Medulla oblongata (tissue), 1 donor: ENCODE data around the gene GSK3A.

ENCODE experiments used
- DNase-seq: peaks from one replicate; pipeline ENCODE4 v3.0.0-alpha.2; 2015; ENCODE audit errors: extremely low spot score

GSK3A gene

GRCh38 chr19:42226886-42227285 lies 15.5 kb downstream of the GSK3A start:
- no peak for DNase-seq

GRCh38 chr19:42225718-42226292 lies 16.6 kb downstream of the GSK3A start:
- DNase-seq = no peak

GRCh38 chr19:42224940-42225717 lies 17.3 kb downstream of the GSK3A start:
- no peak for DNase-seq

DNA sequence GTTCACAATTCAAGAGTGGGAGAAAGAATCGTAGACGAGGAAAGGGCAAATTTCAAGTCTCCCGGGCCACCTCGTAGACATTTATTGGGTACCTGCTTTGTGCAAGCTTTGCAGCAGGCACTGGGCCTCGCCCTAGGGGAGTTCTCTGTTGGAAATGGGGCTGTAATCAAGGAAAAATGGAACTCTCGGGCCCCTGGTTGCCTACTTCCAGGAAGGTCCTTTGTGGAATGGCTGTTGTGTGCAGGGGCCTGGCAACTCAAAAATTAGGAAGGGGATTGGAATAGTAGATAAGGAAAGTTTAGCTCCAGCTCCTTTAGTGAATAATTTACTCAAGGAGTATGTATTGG lies 21.7 kb downstream of the GSK3A start:
- DNase-seq = no peak

DNA sequence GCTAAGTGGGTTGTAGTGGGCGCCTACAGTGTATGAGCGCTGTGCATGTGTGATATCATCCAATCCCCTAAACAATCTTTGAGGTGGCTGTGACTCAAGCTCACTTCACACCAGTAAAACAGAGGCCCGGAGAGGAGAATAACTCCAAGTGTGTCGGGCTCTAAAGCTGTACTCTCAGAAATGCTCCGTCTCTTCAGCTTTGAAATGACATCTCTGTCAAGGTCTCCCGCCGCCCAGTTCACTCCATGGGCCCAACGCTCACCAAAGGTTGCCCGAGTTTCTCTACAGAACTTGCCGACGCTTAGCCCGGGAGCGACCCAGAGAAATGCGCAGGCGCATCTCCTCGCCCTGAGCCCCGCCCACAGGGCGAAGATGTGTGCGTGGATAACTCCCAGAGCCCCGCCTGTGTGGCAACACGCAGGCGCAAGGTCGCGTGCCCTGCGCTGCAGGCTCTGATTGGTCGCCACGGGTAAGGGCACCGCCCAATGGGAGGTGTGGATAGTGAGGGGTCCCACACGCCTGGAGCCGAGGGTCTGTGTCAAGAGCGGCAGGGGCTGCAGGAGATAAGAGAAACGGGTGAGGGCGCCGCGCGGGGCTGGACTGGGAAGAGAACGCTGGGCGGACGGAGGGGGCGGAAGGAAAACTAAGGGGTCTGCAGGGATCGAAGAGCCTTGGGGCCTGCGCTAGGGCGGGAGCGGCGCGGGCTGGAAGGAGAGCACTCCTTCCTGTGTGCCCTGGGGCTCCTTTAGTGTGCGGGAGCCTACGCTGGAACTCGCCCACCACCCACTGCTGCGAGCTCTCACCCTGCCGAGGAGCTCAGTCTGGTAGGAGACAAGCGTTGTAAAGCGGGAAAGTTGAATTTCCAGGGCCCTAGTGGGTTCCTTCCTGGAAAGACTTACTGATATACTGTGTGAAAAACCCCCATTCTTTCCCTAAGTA lies 22.3 kb downstream of the GSK3A start, which contains the start of gene ZNF526:
TSS of gene ZNF526 (plus strand) at position 501 of the 939 bp plus-strand sequence. CDS start 4,092 bp downstream, outside the sequence.
- DNase-seq = peak; percentile 99

DNA sequence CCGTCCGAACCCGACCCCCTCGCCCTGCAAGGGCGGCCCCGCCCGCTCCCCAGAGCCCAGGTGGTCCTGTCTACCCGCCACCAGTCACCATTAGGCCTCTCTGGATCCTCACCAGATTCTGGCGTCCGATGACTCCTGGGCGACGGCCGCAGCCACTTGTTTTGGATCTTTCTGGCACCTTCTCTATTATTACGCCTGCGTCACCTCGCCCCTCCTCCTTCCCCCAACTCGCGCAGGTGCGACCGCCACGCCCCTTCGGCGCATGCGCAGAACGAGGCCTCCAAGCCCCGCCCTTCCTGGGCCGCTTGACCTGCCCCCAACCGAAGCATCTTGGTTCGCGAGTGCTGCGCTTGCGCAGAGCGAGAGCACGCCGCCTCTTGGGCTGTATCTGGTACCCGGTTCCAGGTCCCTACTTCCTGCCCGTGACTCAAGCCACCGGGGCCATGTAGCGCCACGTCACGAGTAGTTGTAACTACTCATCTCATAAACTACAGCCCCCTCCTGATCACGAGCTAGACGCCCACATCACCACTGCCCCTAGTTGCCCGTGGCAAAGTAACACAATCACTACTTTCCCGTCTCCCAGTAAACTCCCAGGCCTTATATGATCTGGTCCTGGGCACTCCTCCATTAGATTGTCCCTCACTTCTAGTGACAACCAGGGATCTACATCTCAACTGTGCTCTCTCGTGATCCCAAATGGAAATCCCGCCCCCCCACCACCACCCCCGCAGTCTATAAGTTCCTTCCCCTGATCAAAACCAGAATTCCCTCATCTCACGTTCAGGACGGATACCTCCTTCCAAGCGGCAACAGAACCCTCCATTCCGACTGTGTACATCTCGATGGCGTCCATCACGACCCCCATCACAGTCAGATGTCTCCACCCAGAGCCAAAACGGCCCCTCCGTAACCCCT lies 24.6 kb downstream of the GSK3A start, which contains the start of gene DEDD2:
TSS of gene DEDD2 (minus strand) at position 158 of the 918 bp plus-strand sequence. CDS start 670 bp downstream, outside the sequence.
- peak; percentile 96 for DNase-seq

DNA sequence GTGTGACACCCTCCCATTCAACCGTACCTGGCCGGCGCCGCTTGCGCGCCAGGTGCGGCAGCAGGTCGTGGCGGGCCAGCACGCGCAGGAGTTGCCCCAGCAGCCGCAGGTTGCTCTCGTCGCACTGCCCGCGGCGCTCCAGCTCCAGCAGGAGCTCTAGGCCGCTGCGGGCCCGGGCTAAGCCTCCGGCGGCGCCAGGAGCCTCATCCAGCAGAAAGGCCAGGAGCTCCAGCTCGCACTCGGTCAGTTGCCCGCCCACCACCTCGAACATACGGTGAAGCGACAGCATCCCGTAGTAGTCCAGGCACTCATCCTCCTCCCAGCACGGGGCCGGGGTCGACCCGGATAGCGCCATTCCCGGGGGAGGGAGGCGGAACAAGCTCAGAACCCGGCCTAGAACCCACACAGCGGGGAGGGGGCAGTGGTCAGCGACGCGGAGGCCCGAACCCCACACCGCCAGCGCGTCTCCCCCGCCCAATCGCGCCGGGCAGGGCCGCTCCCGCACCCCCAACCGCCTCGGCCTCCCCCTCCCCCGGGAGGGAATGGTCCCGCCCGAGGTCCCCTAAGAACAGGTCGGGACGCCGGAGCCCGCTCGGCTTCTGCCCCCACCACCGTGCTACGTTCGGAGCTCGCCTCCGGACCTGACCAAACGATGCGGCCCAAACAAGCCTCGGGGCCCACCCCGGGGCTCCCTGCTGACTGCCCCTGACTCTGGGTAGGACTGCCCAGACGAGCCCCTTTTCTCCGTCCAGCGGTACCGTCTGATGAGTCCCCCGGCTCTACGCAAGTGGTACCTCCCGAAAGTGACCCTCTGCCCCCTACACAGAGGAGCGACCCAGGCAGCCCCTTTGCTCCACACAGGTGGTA lies 25.5 kb downstream of the GSK3A start:
- DNase-seq = peak; percentile 35

DNA sequence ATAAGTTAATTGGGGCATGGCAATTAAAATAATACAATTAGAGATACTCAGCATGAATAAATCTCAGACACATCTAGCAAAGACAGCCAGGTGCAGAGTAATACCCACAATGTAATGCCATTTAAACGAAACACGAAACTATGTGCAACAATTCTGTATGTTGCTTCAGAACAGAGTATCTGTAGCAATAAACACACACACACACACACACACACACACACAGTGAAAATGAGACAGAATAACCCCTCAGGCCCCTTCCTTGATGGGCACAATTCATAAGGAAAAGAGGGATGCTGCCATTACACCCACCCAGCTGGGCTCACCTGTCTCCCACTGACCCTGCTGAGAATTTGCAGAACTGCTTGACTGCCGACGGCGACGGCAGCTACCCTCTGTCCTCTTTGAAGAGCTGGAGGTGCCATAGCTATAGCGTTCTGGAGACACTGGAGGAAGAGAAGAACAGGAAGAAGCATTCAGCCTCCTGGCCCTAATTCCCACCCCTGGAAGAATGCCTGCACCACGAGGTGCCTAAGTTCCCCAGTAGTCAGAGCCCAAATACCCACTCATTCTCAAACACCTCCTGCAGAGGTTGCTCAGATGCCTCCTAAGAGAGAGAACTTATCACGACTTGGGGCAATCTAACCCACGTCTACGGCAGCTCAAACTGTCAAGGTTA lies 27.5 kb downstream of the GSK3A start:
- no peak for DNase-seq

- DNase-seq = no peak
Measured at GRCh38 chr19:42212886-42213285, 29.5 kb downstream of the GSK3A start.

- DNase-seq = no peak
Measured at GRCh38 chr19:42208612-42209011, 33.8 kb downstream of the GSK3A start.

DNA sequence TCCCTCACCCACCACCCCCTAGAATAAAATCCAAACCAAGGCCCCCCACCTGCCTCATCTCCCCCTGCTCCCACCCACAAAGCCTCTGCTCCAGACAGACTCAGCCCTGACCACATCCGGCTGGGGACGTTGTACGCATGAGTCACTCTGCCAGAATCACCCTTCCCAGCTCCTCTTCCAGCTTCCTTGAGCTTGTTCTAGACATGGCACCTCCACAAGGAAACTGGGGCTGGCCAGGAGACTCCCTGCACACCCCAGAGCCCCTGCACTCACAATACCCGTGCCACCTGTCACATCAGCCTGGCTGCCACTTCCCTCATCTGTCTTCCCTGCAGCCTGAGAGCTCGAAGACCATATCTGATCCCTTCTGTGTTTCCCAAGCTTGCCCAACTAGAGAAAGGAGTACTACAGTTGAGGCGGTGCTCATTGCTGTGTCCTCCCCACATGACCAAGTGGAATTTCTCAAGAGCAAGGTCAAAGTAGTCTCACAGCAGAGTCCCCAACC lies 34.6 kb downstream of the GSK3A start:
- DNase-seq = no peak

GRCh38 chr19:42206871-42207755 lies 35.3 kb downstream of the GSK3A start:
- no peak for DNase-seq

DNA sequence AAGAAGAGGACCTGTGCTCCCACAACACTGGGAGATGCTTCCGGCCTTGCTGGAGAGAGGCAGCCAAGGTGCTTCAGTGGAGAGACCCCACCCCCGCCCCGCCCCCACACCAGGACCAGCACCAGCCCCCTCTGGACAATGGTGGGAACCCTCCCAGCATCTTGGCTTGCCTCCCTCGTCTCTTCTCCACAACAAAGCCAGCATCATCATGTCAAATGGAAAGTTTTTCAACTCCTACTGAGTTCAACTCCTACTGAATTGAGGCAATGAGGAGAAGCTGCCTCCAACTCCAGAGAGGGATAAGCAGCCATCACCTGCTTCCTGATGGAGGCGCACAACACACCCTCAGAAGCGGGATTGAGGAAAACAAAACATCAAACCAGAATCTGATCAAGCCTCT lies 37.7 kb downstream of the GSK3A start:
- no peak for DNase-seq

DNA sequence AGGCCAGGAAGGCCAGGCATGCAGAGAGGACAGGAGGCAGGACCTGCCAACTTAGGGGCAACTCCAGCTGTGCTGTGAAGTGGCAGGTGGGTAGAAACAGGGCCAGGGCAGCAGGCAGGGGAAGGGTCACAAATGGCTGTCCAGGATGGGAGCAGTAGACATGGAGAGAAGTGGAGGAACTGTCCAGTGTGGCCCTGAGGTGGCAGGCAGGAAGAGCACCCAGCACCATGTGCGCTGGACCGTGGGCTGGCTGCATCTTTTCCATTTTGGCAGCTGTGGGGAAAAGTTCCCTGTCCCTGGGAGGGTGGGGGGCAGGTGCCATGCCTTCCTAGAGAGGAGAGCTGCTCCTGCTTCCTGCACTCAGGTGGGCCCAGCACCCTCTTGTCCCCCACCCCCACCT lies 38.7 kb downstream of the GSK3A start:
- no peak for DNase-seq

DNA sequence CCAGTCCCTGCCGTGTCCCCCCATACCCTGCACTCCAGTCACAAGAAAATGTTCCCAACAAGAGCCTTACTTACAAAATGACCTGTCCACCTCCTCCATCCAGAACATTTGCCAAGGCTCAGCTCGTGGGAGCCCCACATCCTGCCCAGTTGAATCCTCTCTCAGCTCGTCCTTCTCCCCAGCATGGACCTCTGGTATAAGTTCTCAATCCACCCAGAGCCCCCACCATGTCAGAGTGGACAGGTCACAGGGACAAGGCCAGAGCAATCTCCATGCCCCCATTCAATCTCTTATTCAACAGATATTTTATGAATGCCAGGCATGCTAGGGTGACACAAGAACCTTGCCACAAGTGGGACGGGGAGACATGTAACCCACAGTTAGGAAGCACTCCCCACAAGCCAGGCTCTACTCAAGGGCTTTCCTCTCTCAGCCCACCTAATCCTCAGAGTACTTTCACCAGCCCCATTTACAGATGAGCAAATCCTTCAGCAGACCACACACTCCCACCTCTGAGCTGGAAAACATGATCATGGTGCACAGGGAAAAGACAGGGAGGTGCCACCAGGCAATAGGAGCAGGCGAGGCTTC lies 40.0 kb downstream of the GSK3A start:
- no peak for DNase-seq

- peak; percentile 72 for DNase-seq
Measured at GRCh38 chr19:42201489-42202289, 40.7 kb downstream of the GSK3A start.

- DNase-seq = no peak
Measured at GRCh38 chr19:42200116-42200715, 42.2 kb downstream of the GSK3A start.
